GM19035 (cell line): ENCODE data around the gene TPH2.

Experiments
- ATAC-seq: cut with Tn5 transposase; IDR thresholded peaks from one replicate; pipeline ENCODE4 v1.9.1; 2021; ENCODE audit not compliant: unreplicated experiment

TPH2 gene

DNA sequence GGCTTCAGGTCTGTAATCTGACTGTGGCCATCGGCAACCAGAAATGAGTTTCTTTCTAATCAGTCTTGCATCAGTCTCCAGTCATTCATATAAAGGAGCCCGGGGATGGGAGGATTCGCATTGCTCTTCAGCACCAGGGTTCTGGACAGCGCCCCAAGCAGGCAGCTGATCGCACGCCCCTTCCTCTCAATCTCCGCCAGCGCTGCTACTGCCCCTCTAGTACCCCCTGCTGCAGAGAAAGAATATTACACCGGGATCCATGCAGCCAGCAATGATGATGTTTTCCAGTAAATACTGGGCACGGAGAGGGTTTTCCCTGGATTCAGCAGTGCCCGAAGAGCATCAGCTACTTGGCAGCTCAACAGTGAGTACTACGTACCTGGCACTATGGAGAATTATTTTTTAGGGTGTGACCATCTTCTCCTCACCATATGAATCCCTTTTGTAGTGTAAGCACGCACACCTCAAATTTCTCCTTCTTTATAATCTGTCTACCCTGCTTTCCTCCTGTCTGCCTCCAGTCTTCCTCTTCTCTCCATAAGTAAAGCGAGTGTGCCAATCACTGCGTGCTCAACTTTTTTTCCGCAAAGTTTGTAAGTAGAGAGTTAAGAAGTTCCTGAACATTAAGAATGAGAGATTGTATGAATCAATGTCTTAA lies at the start of gene TPH2:
TSS of gene TPH2 (plus strand) at position 118 of the 658 bp plus-strand sequence. CDS start at position 260, 142 bp downstream.
- ATAC-seq, result no peak

DNA sequence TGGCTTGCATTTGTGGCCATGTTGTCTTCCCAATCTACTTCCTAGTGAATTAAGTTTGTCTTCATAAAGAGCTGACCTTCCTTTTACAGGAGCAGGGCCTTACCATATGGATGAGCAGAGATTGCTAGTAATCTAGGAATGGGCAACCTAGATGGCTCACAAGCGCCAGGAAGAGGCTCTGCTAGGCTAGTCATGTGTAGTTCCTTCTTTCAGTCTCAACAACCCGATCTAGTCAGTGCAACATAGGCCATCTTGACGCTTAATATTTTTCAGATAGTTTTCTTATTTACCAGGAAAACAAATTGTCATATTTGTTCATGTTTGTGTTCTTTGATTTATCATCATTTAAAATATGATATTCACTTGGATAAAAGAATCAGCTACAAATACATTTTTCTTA lies 48.2 kb upstream of the TPH2 start:
- no peak for ATAC-seq

DNA sequence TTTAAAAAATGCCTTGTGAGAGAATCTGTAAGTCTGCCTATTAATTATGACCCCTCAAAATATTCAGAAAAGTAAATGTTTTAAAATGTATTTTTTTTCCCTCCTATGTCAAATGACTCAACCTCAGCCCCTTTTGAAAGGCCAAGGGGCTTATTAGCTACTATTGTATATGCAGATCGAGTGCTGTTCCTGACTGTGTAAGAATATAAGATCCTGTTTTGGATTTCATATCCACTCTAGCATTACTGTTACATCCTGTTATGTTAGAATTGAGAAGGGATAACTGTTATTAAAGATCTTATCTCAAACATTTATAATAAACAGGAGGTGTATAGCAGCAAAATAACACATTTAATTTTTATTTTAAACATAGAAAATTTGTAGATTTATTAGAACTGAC lies 46.6 kb upstream of the TPH2 start:
- ATAC-seq, result no peak

DNA sequence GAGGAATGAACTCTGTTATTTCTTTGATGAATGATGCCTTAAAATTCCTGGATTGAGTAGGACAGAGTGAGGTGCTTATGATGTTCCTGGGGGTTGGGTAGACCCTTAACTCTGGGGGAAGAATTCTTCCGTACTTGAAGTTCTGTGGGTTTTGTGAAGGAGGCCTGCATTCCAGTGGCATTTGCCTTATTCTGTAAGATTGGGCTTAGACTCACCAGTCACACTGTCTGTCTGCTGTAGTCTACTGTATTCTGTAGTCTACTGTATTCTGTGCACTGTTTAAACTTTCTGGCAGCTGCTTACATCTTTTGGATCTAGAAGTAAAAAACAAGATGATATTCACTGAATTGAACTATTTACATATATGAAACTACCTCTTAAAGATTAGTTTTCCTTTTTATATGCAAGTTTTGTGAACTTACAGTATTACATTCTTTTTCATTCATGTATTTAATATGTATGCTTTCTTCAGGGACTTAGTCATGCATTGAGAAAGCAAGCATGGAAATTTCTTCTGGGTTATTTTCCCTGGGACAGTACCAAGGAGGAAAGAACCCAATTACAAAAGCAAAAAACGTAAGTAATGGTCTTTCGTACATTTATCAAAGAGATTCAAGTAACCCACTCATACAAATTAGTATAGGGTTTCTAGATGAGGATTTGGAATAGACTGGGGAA lies 42.3 kb upstream of the TPH2 start:
- no peak for ATAC-seq

DNA sequence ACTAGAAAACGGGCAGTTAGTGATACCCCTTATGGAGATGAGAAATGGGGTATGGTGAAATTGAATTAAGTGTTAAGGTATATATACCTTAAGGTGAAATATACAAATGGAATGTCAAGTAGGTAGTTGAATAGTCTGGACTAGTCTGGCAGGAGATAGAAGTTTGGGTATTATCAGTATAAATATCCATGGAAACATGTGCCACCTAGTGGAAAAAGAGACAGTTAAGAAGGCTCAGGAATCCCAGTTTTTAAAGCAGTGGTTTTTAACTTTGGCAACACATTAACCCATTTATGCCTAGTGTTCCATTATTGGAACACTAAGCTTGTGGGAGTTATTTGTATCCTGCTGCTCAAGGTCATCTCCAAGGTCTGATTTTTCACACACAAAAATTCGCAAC lies 38.6 kb upstream of the TPH2 start:
- ATAC-seq, result no peak

DNA sequence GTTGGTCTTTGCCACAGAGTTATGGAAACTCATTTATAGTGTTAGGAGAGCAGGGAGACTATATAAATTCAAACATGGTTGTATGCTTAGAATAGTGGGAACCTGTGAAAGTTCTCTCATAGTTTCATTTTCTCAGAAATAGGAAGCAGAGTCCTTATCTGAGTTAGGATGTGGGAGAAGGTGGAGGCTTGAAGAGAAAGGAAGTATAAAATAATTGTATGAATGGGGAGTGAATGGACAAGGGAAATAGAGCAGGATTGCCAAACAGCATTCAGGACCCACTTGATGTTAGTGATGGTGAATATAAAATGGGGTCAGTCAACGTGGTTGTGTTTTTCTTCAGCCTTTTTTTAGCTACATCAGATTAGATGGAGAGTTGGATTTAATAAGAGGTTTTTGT lies 34.0 kb upstream of the TPH2 start:
- no peak for ATAC-seq

DNA sequence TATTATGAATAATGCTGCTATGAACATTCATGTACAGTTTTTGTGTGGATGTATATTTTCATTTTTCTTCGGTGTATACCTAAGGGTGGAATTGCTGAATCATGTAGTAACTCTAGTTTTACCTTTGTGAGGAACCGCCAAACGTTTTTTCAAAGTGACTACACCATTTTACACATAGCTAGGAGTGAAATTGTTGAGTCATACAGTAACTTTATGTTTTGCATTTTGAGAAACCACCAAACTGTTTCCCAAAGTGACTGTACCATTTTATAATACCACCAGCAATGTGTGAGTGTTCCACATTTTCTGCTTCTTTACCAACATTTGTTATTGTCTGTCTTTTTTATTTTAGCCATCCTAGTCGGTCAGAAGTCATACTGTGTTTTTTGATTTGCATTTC lies 3.1 kb upstream of the TPH2 start:
- peak; percentile 83 for ATAC-seq

DNA sequence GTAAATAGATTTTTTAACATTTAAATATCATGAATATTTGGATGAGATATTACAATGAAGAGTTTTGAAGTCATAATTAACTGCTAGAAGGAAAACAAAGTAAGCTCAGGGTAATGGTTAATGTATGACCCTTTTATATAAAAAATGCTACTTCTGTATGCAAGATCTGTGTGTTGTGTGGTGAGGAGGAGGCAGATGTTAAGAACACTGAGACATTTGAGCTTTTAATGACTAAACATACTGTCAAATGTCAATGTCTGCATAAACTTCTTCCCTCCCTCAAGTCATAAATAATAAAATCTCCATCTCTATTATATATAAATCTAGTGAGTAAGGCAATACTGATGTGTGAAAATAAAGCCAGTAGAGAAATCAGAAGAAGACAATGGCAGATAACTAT lies 1.4 kb downstream of the TPH2 start:
- no peak for ATAC-seq

DNA sequence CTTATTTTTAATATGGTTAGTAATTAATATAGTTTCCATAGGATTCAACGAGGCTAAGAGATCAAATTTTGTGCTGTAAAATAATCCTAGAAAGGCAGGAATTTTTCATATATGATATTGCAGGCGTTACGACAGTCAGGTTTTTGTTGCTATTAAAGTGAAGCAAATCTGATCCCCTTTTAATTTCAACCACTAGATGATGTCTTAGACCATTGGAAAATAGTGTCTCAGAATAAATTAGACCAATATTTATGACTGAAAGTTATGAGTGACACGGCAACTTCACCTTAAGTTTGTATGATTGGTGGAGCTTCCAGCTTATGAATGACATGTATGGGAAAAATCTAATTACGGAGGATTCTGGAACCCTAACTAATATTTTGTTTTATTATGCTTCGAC lies 2.5 kb downstream of the TPH2 start:
- no peak for ATAC-seq

DNA sequence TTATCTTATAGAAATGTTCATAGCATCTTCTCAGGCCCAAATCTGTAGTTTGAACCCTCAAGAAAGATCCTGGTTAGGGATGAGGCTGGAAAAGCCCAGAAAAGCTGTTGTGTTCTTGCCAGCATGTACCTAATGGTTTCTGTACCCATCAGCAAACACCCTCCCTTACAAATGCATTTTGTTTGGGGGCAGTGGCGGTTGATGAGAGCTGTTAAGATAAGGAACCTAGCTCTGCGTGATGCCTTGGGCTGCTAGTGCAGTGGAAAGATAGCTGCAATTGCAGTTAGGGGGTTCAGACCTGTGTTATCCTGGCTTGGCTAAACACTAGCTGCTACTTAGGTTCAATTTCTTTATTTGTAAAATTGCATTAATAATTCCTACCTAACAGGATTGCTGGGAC lies 3.6 kb downstream of the TPH2 start:
- ATAC-seq, result no peak

DNA sequence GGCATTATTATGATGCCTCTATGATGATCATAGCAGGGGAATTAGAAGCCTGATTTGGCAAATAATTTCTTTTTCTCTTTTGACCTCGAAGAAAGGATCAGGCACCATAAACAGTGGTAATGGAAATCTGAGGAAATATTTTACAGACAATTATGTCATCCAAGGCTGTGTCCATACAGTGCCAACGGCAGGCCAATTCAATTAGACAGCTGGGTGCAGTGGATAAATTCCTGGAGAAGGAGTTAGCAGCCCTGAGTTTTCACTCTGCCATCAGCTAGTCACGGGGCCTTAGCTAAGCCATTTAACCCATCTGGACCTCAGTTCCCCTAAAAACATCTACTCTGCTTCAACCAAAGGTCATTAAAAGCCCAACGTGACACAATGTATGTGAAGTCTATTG lies 4.1 kb downstream of the TPH2 start:
- ATAC-seq, result no peak

DNA sequence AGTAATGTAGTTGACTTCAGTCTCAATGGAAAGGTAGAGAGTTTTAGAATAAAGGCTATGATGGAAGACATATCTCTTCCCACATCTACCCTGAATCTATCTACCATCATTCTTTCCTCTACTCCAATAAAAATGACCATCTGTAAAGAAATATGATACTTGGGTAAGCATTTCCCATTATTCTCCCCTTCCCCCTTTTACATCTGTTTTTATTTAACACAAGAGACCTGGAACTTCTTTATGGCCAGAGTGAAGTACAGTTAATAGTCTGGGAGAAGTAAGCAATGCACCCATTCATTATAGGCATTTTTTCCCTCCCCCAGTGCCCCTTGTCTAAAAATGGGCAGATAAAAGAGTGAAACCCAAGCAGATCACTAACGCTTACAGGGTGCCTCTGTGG lies 6.5 kb downstream of the TPH2 start:
- no peak for ATAC-seq

DNA sequence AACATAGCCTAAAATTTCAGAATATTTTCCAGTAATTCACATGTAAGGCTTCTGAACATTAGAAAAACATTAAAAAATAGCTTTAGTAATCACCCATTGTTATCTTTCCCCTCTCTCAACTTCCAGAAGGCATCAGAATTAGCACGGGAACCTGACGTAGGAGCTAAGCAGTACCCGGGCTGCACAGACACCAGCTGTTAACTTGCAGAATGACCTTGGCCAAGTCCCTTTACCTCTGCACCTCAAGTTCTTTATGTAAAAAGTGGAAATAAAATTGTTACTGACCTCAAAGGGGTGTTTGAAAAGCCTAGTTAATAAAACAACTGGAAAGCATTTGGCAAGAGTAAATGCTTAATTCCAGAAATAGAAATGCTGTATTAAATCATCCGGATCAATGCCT lies 7.2 kb downstream of the TPH2 start:
- ATAC-seq, result no peak

DNA sequence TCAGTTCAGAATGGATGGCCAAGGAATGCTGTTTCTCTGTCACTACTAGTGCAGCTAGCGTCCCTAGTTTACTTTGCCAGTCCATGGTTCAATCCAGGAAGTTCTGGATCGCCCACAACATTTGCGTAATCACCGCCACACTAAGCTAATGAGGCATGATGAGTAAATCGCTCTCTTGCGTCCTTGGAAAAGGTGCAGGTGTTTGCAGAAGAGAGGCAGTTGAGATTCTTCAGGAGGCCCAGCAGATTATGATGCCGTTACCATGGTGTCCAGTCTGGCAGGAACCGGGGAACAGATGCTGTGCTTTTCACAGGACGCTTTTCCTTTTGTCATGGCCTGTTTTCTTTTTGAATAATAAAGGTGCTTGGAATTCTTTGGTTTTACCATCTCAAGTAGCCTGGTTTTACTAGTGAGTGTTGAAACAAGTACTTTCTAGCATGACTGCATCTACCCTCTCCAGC lies 9.0 kb downstream of the TPH2 start:
- ATAC-seq, result no peak

DNA sequence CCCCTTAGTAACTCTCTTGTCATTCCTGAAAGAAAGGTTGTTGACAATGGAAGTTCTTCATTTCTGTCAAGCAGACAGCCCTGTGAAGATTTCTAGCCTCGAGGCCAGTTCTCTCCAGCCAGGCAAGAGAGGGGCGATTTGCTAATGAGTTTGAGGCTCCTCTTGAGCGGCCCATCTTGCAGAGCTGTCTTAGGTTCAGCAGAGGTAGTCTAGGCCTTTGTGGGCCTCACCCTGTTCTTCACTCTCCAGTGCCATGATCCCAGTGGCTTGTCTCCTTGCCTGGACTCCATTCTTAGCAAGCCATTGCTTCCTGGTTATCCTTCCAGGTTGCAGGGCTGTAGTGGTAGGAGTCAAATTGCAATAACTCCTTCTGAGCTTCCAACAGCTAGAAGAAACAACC lies 9.7 kb downstream of the TPH2 start:
- no peak for ATAC-seq

DNA sequence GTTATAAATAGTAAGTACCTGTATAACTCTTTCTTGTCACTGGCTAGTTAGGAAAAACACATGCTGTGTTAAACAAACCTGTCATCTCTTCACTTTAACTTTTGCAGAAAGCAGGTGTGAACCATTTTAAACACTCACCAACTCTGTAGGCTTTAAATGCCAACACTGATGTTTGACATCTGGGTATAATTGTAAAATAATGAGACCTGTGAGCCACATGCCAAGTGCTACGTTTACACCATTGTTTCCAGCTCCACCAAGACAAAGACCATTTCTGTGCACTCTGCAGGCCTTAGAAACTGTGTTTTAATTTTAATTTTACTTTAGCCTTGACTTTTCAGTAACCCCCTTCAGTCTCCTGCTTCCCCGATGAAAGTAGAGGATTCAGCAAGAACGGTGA lies 11.0 kb downstream of the TPH2 start:
- ATAC-seq, result no peak

DNA sequence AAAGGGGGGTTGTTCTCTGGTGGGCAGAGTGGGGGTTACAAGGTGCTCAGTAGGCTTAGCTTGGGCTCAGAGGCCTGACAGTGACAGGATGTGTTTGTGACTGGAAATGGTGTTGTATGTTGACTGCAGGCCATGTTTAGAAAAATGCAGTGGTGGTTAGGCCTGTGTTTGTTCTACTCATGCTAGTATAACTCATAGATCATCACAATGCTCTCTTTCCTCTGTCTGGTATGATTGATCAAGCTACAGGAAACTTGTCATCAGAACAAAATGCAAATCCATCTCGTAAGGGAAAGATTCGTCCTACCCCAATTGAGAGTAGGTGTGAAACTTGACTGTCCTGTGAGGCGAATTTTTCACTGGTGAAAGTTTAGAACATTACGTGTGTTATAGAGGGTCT lies 11.8 kb downstream of the TPH2 start:
- ATAC-seq, result no peak

DNA sequence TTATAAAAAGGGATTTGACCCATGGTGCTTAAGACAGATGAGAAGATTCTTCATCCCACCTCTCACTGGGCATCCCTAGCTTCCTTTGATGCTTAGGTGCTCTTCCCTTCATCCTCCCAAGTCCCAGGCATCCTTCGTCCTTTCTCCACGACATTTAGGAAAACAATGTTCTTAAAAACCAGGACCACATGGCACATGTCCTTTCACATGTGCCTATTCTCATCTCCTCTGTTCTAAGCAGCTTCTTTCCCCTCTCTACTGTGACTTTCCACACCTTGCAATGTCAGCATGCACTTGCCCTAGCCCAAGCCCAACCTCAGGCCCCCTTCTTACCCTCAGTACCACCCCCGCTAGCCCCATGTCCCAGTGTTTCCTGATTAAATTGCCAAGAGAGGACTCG lies 12.2 kb downstream of the TPH2 start:
- ATAC-seq, result no peak

DNA sequence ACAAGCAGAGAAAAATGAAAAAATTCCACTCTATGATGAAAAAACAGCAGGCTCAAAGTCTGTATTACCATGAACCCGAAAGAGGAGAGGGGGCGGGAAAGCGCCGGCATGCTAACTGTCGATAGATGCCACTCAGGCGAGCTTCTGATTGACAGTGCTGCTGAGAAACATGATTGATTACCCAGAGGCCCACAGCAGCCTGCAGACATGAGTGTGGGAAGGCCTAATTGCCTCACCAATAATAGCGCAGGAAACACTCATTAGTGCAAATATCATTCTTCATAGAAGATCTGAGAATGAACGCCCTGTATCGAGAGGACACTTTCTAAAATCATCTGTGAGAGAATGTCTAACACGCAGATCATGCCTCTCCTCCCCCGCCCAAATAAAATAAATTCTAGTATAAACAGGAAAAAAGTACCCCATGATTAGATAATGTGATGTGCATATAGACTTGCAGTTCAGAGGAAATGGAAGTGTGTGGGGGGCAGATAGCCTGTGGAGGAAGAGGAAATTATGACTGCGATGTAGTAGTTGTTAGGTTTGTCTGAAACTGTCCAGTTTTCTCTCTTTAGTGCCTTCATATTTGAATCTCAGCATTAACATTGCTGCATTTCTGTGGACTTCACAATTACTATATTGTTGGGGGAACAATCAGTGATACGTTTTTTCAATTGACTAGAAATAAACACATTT lies 15.6 kb downstream of the TPH2 start:
- no peak for ATAC-seq

DNA sequence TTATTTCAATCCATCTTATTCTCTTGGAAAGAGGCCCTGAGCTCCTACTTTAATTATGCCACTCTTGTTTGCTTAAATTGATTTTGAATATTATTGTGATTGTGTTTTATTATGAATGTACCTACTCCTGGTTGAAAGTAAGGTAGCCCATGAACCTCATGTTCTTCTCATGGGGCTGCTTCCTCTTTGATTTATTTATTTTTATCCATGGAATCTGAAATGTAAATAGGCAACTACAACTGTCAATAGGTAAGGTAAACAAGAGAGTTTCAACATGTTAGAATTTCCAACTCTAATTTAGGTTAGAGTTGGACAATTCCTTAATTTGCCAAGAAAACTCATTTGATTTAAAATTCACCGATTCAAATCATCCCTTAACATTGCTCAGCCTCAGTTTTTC lies 16.2 kb downstream of the TPH2 start:
- no peak for ATAC-seq

DNA sequence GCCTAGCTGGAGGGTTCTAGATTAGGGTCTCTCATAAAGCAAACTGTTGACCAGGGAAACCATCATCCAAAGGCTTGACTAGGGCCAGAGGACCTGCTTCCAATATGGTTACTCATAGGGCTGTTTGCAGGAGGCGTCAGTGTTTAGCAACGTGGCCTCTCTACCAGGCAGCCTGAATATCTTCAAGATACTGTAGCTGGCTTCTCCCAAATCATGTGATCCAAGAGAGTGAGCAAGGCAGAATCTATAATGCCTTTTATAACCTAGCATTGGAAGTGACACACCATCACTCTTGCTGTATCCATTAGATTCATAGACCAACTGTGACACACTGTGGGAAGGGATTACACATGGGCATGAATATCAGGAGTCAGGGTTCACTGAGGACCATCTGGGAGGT lies 17.3 kb downstream of the TPH2 start:
- no peak for ATAC-seq

DNA sequence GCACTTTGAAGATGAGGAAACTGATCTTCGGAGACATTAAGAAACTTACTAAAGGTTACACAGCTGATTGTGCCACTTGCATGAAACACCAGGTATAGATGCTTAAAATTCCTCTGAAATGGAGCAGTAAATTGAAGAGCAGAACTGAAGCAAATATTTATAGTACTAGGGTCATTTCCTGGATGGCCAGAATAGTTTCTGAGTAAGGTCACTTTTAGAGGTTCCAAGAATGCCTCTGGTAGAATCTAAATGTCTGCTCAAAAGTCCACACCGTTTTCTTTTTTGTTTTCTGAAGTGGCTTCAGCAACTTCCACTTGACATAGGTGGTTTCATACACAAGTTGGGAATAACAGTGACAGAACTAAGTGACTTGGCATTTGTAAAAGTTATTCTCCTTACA lies 19.4 kb downstream of the TPH2 start:
- no peak for ATAC-seq
